ENCODE measurements around the gene ALOX5. TPM values are rescaled to one million over a fixed set of nuclear protein-coding genes. Genes with fewer than 3 reads are reported as not detected.

Gene ALOX5
- total RNA-seq, 1 experiment from 2014 or later, result 66.5 TPM

DNA sequence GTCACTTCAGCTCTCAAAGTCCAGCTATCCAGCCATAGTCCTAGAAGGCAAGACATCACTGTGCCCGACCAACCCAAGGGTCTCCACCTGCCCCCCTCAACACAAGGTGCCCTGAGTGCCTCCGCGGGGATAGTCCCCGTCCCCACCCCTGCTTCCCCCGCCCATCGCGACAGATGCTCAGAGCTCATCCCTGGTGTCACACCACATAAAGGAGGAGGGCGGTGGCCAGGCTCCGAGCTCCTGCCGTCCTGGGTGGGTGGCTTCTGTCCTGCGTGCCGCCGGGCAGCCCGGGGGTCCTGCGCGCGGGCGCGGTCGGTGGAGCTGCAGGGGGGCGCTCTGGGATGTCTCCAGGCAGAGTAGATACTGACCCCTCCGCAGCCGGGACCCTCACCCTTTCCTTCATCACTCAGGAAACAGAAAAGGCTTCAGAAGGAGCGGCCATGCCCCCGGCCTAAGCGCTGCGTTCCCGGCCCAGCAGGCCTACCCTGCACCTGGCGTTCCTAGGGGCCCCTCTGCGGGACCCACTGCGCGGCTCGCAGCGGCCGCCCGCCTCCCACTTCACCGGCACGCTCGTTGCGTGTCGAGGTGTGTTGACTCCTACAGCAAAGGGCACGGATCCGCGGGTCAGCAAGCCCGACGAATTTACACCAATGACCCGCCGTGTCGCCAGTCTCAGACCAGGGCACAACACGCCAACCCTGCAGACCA, 53.4 kb downstream of the ALOX5 start:
- Histone ChIP-seq H3K4me1 (replicated peaks; ENCODE audit: insufficient read depth) (peaks cover 12% of the 10 kb centered on the region), H3K4me2 (no peak overlapping the region), H3K27ac (no peak overlapping the region), H3K4me3 (no peak overlapping the region), H3K36me3 (ENCODE audit: low read depth) (0 out of 2 replicates have a peak, but pooled peaks cover 4% of the 10 kb centered on the region), H4K20me1 (ENCODE audit: insufficient read depth) (no peaks in the 10 kb centered on the region), H3F3A (ENCODE audit: insufficient read depth, low read depth) (no peaks in the 10 kb centered on the region; the same call in 1 of the 2 replicates), H3K27me3 (ENCODE audit: insufficient read depth, low read depth) (no peaks in the 10 kb centered on the region), H3K79me2 (ENCODE audit: low read depth) (no peaks in the 10 kb centered on the region), H2AFZ (no peak overlapping the region), H3K9me3 (ENCODE audit: insufficient read depth, low read depth) (no peaks in the 10 kb centered on the region), H3K9me2 (ENCODE audit: insufficient read depth) (no peaks in the 10 kb centered on the region)
- intact Hi-C loops (cut with micrococcal nuclease; ENCODE audit: unreplicated experiment), result loop anchor here (2.0 kb wide), 1 partner anchor 53 kb away; the partner anchor contains the start of gene ALOX5
- TF ChIP-seq EZH2 (IDR thresholded peaks at IDR 0.05; ENCODE audit: low read depth), result no peak
- TF ChIP-seq, protein P1, sequence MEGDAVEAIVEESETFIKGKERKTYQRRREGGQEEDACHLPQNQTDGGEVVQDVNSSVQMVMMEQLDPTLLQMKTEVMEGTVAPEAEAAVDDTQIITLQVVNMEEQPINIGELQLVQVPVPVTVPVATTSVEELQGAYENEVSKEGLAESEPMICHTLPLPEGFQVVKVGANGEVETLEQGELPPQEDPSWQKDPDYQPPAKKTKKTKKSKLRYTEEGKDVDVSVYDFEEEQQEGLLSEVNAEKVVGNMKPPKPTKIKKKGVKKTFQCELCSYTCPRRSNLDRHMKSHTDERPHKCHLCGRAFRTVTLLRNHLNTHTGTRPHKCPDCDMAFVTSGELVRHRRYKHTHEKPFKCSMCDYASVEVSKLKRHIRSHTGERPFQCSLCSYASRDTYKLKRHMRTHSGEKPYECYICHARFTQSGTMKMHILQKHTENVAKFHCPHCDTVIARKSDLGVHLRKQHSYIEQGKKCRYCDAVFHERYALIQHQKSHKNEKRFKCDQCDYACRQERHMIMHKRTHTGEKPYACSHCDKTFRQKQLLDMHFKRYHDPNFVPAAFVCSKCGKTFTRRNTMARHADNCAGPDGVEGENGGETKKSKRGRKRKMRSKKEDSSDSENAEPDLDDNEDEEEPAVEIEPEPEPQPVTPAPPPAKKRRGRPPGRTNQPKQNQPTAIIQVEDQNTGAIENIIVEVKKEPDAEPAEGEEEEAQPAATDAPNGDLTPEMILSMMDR (conservative IDR thresholded peaks at IDR 0.05), result no peak
- ChIA-PET CTCF (no interaction called here), POLR2A (ENCODE audit: unreplicated experiment) (no interaction called here)
- no peak for DNase-seq
- BruUV-seq (replicated peaks), result no TSS peak

DNA sequence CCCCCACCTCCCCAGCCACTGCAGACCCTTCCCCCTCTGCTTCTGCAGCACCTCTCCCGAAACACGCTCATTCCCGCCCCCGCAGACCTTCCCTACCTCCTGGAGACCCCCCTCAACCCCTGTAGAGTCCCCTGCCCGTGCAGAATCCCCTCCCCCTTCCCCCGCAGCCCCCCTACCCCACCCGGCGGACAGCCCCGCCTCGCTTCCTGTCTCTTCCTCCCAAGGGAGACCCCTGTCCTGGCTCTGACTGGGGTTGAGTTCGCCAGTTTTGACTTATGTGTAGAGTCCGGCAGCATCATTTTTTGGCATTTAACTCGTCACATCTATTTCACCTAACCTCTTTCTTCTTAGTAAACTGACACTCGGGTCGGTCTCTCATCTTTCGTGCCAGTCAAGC, 54.0 kb downstream of the ALOX5 start:
- TF ChIP-seq, protein P1 (conservative IDR thresholded peaks at IDR 0.05), result no peak
- no peak for TF ChIP-seq EZH2 (IDR thresholded peaks at IDR 0.05; ENCODE audit: low read depth)
- H3K4me2 ChIP-seq, result no peak overlapping the region
- no peaks in the 10 kb centered on the region; the same call in 1 of the 2 replicates for H3F3A ChIP-seq (ENCODE audit: insufficient read depth, low read depth)
- ChIA-PET POLR2A (ENCODE audit: unreplicated experiment) (no interaction called here), CTCF (no interaction called here)
- no peaks in the 10 kb centered on the region for H3K9me3 ChIP-seq (ENCODE audit: insufficient read depth, low read depth)
- 0 out of 2 replicates have a peak, but pooled peaks cover 4% of the 10 kb centered on the region for H3K36me3 ChIP-seq (ENCODE audit: low read depth)
- no peak overlapping the region for H3K4me3 ChIP-seq
- H2AFZ ChIP-seq, result no peak overlapping the region
- intact Hi-C loops (cut with micrococcal nuclease; ENCODE audit: unreplicated experiment), result loop anchor here (2.0 kb wide), 1 partner anchor 53 kb away; the partner anchor contains the start of gene ALOX5
- no TSS peak for BruUV-seq (replicated peaks)
- no peak overlapping the region for H3K27ac ChIP-seq
- H3K9me2 ChIP-seq (ENCODE audit: insufficient read depth), result no peaks in the 10 kb centered on the region
- peaks cover 12% of the 10 kb centered on the region for H3K4me1 ChIP-seq (replicated peaks; ENCODE audit: insufficient read depth)
- H3K27me3 ChIP-seq (ENCODE audit: insufficient read depth, low read depth), result no peaks in the 10 kb centered on the region
- DNase-seq, result no peak
- no peaks in the 10 kb centered on the region for H4K20me1 ChIP-seq (ENCODE audit: insufficient read depth)
- no peaks in the 10 kb centered on the region for H3K79me2 ChIP-seq (ENCODE audit: low read depth)

DNA sequence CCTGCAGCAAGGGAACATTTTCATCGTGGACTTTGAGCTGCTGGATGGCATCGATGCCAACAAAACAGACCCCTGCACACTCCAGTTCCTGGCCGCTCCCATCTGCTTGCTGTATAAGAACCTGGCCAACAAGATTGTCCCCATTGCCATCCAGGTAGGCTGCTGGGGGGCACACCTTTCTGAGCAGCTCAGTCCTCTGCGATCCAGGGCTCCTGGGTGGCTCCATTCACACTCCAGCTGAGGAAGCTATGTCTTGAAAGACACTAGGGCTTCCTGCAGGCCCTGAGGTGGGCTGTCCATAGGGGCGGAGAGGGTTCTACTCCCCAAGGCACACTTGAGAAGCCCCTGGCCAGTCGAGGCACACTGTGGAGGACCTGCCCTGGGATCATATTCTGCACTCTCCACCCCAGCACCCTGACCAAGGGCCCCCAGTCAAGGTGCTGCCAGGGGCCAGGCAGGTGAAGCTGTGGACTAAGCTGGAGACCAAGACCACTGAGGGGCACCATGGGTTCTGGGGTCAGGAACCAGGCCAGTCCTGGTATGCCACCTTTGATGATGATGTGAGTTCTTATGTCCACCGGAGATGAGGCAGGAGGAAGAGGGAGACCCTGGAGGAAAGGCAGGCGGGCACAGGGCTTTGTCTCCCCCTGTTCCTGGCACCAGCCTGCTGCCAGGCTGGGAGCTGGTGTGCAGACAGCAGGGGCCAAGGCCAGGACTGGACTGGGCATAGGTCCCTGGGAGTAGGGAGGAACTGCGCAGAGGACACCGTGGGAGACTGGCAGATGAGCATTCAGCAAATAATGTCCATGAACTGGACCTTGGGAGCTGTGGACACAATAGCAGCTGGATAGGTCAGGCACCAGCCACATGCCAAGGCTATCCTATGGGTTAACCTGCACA, 54.8 kb downstream of the ALOX5 start:
- H2AFZ ChIP-seq, result no peak overlapping the region
- H3K4me3 ChIP-seq, result no peak overlapping the region
- no peaks in the 10 kb centered on the region for H4K20me1 ChIP-seq (ENCODE audit: insufficient read depth)
- 0 out of 2 replicates have a peak, but pooled peaks cover 4% of the 10 kb centered on the region for H3K36me3 ChIP-seq (ENCODE audit: low read depth)
- H3K27me3 ChIP-seq (ENCODE audit: insufficient read depth, low read depth), result no peaks in the 10 kb centered on the region
- ChIA-PET POLR2A (ENCODE audit: unreplicated experiment) (no interaction called here), CTCF (no interaction called here)
- BruUV-seq (replicated peaks), result no TSS peak
- H3K4me2 ChIP-seq, result no peak overlapping the region
- H3K79me2 ChIP-seq (ENCODE audit: low read depth), result no peaks in the 10 kb centered on the region
- no peak overlapping the region for H3K27ac ChIP-seq
- intact Hi-C loops (cut with micrococcal nuclease; ENCODE audit: unreplicated experiment), result no loop called here
- no peaks in the 10 kb centered on the region for H3K9me2 ChIP-seq (ENCODE audit: insufficient read depth)
- TF ChIP-seq, protein P1 (conservative IDR thresholded peaks at IDR 0.05), result no peak
- no peak for TF ChIP-seq EZH2 (IDR thresholded peaks at IDR 0.05; ENCODE audit: low read depth)
- no peaks in the 10 kb centered on the region; the same call in 1 of the 2 replicates for H3F3A ChIP-seq (ENCODE audit: insufficient read depth, low read depth)
- DNase-seq, result no peak
- no peaks in the 10 kb centered on the region for H3K9me3 ChIP-seq (ENCODE audit: insufficient read depth, low read depth)
- H3K4me1 ChIP-seq (replicated peaks; ENCODE audit: insufficient read depth), result peaks cover 12% of the 10 kb centered on the region
